Bronchial epithelial cell (primary cell): ENCODE measurements around the gene FRMD4A. TPM values are rescaled to one million over a fixed set of nuclear protein-coding genes. Genes with fewer than 3 reads are reported as not detected.

Experiments used
- DNase-seq: peaks from one replicate; pipeline ENCODE4 v3.0.0-alpha.2; 2010; ENCODE audit warnings: low read depth
- FAIRE-seq: peaks from 2 replicates; lab custom pipeline; 2011; peaks lifted over from hg19 to GRCh38; lab: Jason Lieb, UNC
- H3K27me3 ChIP-seq: 2 replicates; pipeline ENCODE4 v1.5.1; 2011; ENCODE audit warnings: low read length; ENCODE audit not compliant: control insufficient read depth, insufficient read depth
- H3K36me3 ChIP-seq: 2 replicates; pipeline ENCODE4 v1.5.1; 2011; ENCODE audit warnings: low read length; ENCODE audit not compliant: control insufficient read depth, insufficient read depth
- H3K4me3 ChIP-seq: 2 replicates; pipeline ENCODE4 v1.5.1; 2011; ENCODE audit warnings: mild to moderate bottlenecking, low read depth, low read length, control low read depth
- CTCF ChIP-seq: IDR thresholded peaks from 2 replicates; pipeline ENCODE4 v1.5.1; 2011; ENCODE audit warnings: mild to moderate bottlenecking, moderate library complexity, low read length, control low read depth, inconsistent platforms; ENCODE audit not compliant: insufficient read depth, severe bottlenecking
- total RNA-seq: library from RNA; depleted of rRNA; stranded (reverse); fragments of >200 nt; gene quantifications from 2 replicates; pipeline ENCODE4 v1.2.1, GENCODE V29; 2014

The FRMD4A gene
- total RNA-seq, 1 donor from 2014 or later = 3.2 TPM

- no peak for FAIRE-seq
- H3K27me3 ChIP-seq = no peaks in the 10 kb centered on the region
- H3K36me3 ChIP-seq = no peaks in the 10 kb centered on the region
- H3K4me3 ChIP-seq = no peak overlapping the region
- DNase-seq = no peak
- no peak for TF ChIP-seq CTCF
These were observed 626.7 kb downstream of the FRMD4A start for GRCh38 chr10:13703997-13704536.

GRCh38 chr10:13703101-13703818 lies 627.5 kb downstream of the FRMD4A start:
- no peaks in the 10 kb centered on the region for H3K36me3 ChIP-seq
- DNase-seq (no peak), FAIRE-seq (no peak)
- no peak overlapping the region for H3K4me3 ChIP-seq
- H3K27me3 ChIP-seq = no peaks in the 10 kb centered on the region
- TF ChIP-seq CTCF = no peak

- DNase-seq (no peak), FAIRE-seq (no peak)
- Histone ChIP-seq H3K27me3 (no peaks in the 10 kb centered on the region), H3K4me3 (no peak overlapping the region), H3K36me3 (no peaks in the 10 kb centered on the region)
- TF ChIP-seq CTCF = no peak
These were observed 629.4 kb downstream of the FRMD4A start for GRCh38 chr10:13701157-13701919.

GRCh38 chr10:13700473-13701144 lies 630.1 kb downstream of the FRMD4A start:
- no peak for DNase-seq

GRCh38 chr10:13699216-13699615 lies 631.5 kb downstream of the FRMD4A start:
- no peak for TF ChIP-seq CTCF
- FAIRE-seq = no peak
- Histone ChIP-seq H3K27me3 (no peaks in the 10 kb centered on the region), H3K36me3 (peaks cover 6% of the 10 kb centered on the region), H3K4me3 (no peak overlapping the region)
- DNase-seq = no peak

More at GRCh38 chr10:13700473-13701144, 630.1 kb downstream of the FRMD4A start:
- Histone ChIP-seq H3K27me3 (no peaks in the 10 kb centered on the region), H3K4me3 (no peak overlapping the region), H3K36me3 (peaks cover 2% of the 10 kb centered on the region)
- no peak for FAIRE-seq
- TF ChIP-seq CTCF = no peak
